Measurements from ENCODE around the gene OTUD4.

Gene OTUD4

DNA sequence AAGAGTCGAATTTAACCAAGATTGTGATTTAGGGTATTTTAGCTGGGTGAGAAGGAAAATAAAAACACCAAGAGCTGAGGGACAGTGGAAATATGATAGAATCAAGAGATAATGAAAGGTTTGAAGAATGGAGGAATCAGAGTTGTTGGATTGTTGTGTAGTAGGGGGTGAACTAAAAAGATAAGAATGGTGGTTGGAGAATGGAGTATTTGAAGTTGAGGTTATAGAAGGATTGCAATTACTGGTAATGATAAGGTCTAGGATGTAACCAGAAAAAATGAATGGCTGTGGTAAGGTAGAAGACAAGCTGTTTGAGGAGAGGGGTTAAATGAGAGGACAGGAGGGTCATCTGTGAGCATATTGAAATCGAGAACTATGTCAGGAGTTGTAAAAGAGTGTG, 77.8 kb downstream of the OTUD4 start:
- no peaks in the 10 kb centered on the region for H3K9me3 Mint-ChIP-seq
- no peak for ATAC-seq

DNA sequence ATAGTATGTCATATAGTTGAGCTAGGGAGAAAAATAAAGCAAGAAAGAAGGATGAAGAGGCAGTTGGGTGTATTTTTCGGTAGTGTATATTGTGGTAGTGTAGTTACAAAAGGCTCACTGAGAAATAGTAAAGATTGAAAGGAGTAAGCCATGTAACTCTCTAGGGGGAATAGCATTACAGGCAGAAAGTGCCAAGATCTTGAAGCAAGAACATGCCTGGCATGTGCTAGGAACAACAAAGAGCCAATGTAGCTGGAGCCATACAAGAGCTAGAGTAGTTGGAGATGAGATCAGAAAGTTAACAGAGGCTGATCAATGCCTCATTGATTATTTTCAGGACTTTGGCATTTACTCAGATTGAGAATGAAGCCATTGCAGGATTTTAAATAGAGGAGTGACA, 79.3 kb downstream of the OTUD4 start:
- no peak for ATAC-seq

More for the DNA sequence above, 77.8 kb downstream of the OTUD4 start:
- Mint-ChIP-seq H3K4me3 (no peak overlapping the region), H3K27ac (no peak overlapping the region), H3K4me1 (no peaks in the 10 kb centered on the region), H3K27me3 (no peaks in the 10 kb centered on the region)
- DNase-seq: no peak

DNA sequence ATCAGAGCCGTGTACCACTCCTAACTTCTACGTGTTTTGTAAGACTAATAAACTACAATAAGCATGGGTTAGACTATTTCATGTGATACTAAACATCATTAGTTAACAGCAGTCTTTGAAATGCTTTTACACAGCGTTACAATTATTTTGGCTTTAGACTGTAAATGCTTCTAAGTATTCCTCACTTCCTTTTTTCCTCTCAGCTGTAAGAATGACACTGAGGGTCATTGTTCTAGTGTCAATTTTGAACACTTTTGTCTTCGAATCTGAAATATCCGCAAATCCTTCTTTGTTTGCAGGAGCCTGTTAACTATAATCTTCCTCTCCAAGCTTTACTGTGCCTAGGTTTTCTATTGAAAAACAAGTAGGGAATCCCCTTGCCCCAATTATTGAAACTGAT, 80.7 kb downstream of the OTUD4 start:
- DNase-seq (no peak), ATAC-seq (no peak)
- H3K4me1 Mint-ChIP-seq: peaks cover 16% of the 10 kb centered on the region
- peak overlapping the region; percentile 90 to 92 for H3K4me3 Mint-ChIP-seq
- no peaks in the 10 kb centered on the region for H3K27me3 Mint-ChIP-seq
- H3K27ac Mint-ChIP-seq: peak overlapping the region; percentile 27 to 99
- no peaks in the 10 kb centered on the region for H3K9me3 Mint-ChIP-seq

More for the DNA sequence above, 79.3 kb downstream of the OTUD4 start:
- no peak overlapping the region for H3K4me3 Mint-ChIP-seq
- no peak overlapping the region for H3K27ac Mint-ChIP-seq
- peaks cover 7% of the 10 kb centered on the region for H3K4me1 Mint-ChIP-seq
- H3K27me3 Mint-ChIP-seq: no peaks in the 10 kb centered on the region
- H3K9me3 Mint-ChIP-seq: no peaks in the 10 kb centered on the region
- no peak for DNase-seq

DNA sequence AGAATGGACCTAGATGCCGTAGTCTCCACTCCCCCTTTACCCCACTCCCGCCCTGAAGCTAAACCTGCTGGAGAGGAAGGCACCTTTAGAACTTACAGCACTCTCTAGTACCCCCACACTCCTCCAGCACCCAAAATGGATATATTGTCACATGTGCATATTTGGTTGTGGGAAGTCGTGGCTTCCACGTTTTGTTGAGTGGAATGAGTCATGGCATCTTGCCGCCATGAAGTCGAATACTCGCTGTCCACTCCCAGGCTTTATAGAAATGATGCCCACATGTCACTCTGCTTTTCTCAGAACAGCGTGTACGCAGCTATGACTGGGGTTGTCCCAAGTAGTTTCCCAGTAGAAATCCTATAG, 81.7 kb downstream of the OTUD4 start:
- H3K4me1 Mint-ChIP-seq: peaks cover 26% of the 10 kb centered on the region
- DNase-seq (peak in 1 of 2 donors; percentile 58), ATAC-seq (peak; percentile 64)
- H3K27me3 Mint-ChIP-seq: no peaks in the 10 kb centered on the region
- H3K4me3 Mint-ChIP-seq: peak overlapping the region; percentile 90 to 92
- peaks cover 0 to 10% of the 10 kb centered on the region in 2 donors for H3K9me3 Mint-ChIP-seq
- H3K27ac Mint-ChIP-seq: peak overlapping the region; percentile 99

DNA sequence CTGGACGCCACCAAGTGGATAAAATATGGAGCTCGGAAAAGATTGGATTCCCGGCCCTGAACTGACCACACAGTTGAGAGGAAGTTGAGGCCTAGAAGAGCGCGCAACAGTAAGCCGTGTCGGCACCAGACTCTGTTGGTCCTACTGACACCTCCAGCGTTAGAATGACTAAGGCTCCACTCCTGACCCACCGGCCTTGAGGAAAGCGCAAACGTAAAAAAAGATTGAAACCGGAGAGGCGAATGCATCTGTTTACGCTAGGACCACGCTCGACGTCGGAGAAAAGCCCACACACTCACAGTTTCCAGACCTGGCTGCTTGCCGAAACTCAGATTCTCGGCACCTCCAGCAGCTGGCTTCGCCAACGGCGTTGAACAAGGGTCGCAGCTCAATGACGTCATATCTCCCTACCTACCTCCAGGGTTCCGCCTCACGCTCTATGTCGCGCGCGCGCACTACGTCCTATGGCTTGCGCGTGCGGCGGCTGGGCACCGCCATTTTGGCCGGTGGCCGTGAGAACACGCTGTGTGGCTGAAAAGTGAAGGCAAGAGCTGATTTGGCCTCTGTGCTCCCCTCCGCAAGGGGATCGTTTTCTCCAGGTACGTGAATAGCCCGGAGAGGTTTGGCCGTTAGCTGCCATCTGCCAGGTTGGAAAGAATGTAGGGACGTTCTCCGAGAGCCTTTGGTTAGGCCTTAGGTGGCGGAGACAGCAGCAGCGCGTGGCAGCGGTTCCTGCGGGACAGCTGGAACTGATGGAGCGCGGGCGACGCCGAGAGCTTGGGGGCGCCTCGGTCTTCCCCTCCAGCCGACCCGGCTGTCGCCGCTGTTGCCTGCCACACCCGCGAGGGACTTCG, 82.3 kb downstream of the OTUD4 start, which contains the start of the genes ABCE1 and ANAPC10:
ABCE1 (plus strand) TSS at position 491 of the 854 bp plus-strand sequence. CDS start 6,102 bp downstream, outside the sequence.
ANAPC10 (minus strand) TSS at position 376 of the 854 bp plus-strand sequence. CDS start 2,097 bp downstream, outside the sequence.
- peak within 1 kb of the TSS; percentile 90 to 92 for H3K4me3 Mint-ChIP-seq
- peaks cover 0 to 14% of the 10 kb centered on the region in 2 donors for H3K9me3 Mint-ChIP-seq
- peaks cover 32% of the 10 kb centered on the region for H3K4me1 Mint-ChIP-seq
- ATAC-seq (peak; percentile 96), DNase-seq (peak; percentile 93 to 96)
- H3K27me3 Mint-ChIP-seq: no peaks in the 10 kb centered on the region
- H3K27ac Mint-ChIP-seq: peak within 1 kb of the TSS; percentile 99

DNA sequence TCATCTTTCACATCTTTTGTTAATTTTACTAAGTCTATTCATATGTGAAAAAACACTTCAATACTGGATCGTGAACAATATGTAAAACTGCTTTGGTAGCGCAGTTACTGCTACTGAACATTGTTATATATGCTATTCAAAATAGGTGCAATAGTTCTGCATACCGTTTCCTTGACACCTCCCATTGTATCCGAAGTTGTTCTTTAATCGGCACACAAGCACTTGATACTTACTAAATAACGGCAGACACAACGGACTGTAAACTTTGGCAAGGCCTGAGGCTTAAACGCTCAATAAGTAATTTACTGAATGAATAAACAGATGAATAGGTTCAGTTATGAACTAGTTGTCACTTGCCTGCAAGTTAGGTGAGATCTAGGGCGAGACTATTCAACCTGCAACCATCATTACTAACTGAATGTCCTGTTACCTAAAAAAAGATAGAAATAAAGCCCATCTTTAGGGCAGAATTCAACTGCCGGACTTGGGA, 83.0 kb downstream of the OTUD4 start:
- H3K4me1 Mint-ChIP-seq: peaks cover 39% of the 10 kb centered on the region
- ATAC-seq: peak; percentile 9
- no peaks in the 10 kb centered on the region for H3K27me3 Mint-ChIP-seq

DNA sequence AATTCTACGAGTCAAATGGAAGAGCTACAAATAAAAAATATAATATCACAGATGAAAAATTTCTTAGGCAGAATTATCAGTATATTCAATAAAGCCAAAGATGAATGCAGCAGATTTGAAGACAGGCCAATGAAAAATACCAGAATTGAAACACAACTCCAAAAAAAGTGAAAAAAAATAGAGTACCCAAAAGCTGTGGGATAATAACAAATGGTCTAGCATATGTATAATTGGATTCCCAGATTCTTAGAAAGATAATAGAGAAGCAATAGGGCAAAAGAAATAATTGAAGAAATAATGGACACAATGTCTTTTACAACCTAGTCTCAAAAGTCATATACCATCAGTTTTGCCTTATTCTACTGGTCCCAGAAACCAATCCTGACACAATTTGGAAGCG, 86.8 kb downstream of the OTUD4 start:
- Mint-ChIP-seq H3K27ac (peak overlapping the region in 1 of 2 donors; percentile 54), H3K4me1 (peaks cover 53% of the 10 kb centered on the region)
- no peak for ATAC-seq

More for the DNA sequence above, 83.0 kb downstream of the OTUD4 start:
- Mint-ChIP-seq H3K9me3 (peaks cover 0 to 14% of the 10 kb centered on the region in 2 donors), H3K4me3 (peak overlapping the region; percentile 90 to 92), H3K27ac (peak overlapping the region; percentile 99)
- DNase-seq: no peak

DNA sequence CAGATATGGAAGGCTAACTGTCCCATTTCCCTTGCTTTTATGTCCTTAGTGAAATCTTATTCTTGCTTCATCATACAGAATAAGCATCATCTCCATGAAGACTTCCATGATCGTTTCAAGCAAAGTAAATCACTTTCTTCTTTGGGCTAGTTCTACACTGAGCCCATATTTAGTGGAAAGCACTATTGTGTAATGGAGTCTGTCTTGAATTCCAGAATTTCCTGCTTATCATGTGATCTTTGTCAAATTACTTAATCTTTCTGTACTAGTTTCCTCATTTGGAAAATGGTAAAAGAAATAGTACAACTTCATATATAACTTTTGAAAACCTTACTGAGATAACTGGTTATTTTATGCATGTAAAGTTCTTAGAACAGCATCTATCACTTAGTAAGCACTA, 90.0 kb downstream of the OTUD4 start:
- Mint-ChIP-seq H3K9me3 (peaks cover 4 to 22% of the 10 kb centered on the region in 2 donors), H3K27me3 (no peaks in the 10 kb centered on the region), H3K4me1 (peaks cover 54% of the 10 kb centered on the region), H3K4me3 (no peak overlapping the region), H3K27ac (no peak overlapping the region)
- DNase-seq (no peak), ATAC-seq (no peak)

More for the DNA sequence above, 86.8 kb downstream of the OTUD4 start:
- H3K27me3 Mint-ChIP-seq: no peaks in the 10 kb centered on the region
- H3K9me3 Mint-ChIP-seq: peaks cover 0 to 14% of the 10 kb centered on the region in 2 donors
- no peak for DNase-seq
- H3K4me3 Mint-ChIP-seq: no peak overlapping the region

DNA sequence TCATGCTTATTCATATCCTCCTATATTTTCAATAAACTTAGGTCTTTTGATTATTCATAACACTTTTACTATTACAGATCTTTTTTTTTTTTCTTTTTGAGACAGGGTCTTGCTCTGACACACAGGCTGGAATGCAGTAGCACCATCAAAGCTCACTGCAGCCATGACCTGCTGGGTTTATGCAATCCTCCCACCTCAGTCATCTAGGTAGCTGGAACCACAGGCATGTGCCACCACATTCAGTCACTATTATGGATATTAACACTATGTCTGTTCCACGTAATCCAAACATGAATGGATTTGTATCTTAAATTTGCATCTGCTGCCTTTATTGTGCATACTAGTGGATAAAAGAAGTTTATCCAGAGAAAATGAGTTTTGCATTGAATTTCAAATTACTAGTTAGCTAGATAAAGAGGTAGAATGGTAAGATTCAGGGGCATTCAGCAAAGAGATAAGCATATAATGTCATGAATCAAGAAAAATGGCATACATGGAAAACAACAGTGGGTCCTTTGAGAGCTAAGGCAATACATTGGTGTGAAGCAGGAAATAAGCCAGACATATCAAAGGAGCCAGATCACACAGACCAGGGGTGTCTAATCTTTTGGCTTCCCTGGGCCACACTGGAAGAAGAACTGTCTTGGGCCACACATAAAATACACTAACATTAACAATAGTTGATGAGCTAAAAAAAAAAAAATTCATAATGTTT, 96.3 kb downstream of the OTUD4 start:
- peaks cover 4 to 7% of the 10 kb centered on the region in 2 donors for H3K9me3 Mint-ChIP-seq
- no peak for DNase-seq
- H3K27me3 Mint-ChIP-seq: no peaks in the 10 kb centered on the region
- peaks cover 21% of the 10 kb centered on the region for H3K4me1 Mint-ChIP-seq
- peak; percentile 73 for ATAC-seq
- H3K4me3 Mint-ChIP-seq: no peak overlapping the region
- H3K27ac Mint-ChIP-seq: no peak overlapping the region

Data from stimulated activated naive CD8-positive, alpha-beta T cell treated with anti-CD3 and anti-CD28 coated beads, Interleukin-15, amount 100 ng/mL, for 72 hours (primary cell).